HG03442 (cell line): ENCODE results near the gene PGPEP1.
"Not testable (repeated sequence)": the region's sequence is repeated elsewhere in the genome, so short reads cannot be mapped to it uniquely, and the experiment has no call there.

Source experiments
- ATAC-seq: cut with Tn5 transposase; IDR thresholded peaks from one replicate; pipeline ENCODE4 v1.9.1; 2021; ENCODE audit warnings: mild to moderate bottlenecking, moderate library complexity; ENCODE audit not compliant: unreplicated experiment

Gene PGPEP1

GRCh38 chr19:18389726-18390064 is 49.3 kb downstream of the PGPEP1 start:
- no peak for ATAC-seq

- ATAC-seq, result no peak
Observed at GRCh38 chr19:18390065-18390907, 49.9 kb downstream of the PGPEP1 start.

- no peak for ATAC-seq
Observed at GRCh38 chr19:18391509-18392075, 51.2 kb downstream of the PGPEP1 start.

GRCh38 chr19:18392417-18392816 is 52.0 kb downstream of the PGPEP1 start:
- no peak for ATAC-seq

- no peak for ATAC-seq
Observed at GRCh38 chr19:18392926-18393325, 52.5 kb downstream of the PGPEP1 start.

- no peak for ATAC-seq
Observed at GRCh38 chr19:18393836-18394235, 53.4 kb downstream of the PGPEP1 start.

- ATAC-seq, result no peak
Observed at GRCh38 chr19:18396471-18397241, 56.3 kb downstream of the PGPEP1 start.

GRCh38 chr19:18397242-18398202 is 57.1 kb downstream of the PGPEP1 start, which contains the start of gene LRRC25:
Gene LRRC25 (minus strand): TSS chr19:18397622. CDS start chr19:18396963, 659 bp downstream.
- no peak for ATAC-seq

GRCh38 chr19:18399008-18399407 is 58.6 kb downstream of the PGPEP1 start:
- no peak for ATAC-seq

- no peak for ATAC-seq
Observed at GRCh38 chr19:18401580-18402112, 61.2 kb downstream of the PGPEP1 start.

GRCh38 chr19:18402455-18403248 is 62.3 kb downstream of the PGPEP1 start:
- ATAC-seq, result not testable (repeated sequence)

- ATAC-seq, result not testable (repeated sequence)
Observed at GRCh38 chr19:18405754-18406153, 65.4 kb downstream of the PGPEP1 start.

- no peak for ATAC-seq
Observed at GRCh38 chr19:18406749-18407148, 66.4 kb downstream of the PGPEP1 start.

GRCh38 chr19:18408053-18408476 is 67.7 kb downstream of the PGPEP1 start:
- peak; percentile 61 for ATAC-seq

GRCh38 chr19:18412610-18413239 is 72.3 kb downstream of the PGPEP1 start:
- ATAC-seq, result no peak

GRCh38 chr19:18414504-18415177 is 74.2 kb downstream of the PGPEP1 start:
- no peak for ATAC-seq

- ATAC-seq, result no peak
Observed at GRCh38 chr19:18415178-18415867, 74.9 kb downstream of the PGPEP1 start.

- ATAC-seq, result no peak
Observed at GRCh38 chr19:18416778-18417249, 76.4 kb downstream of the PGPEP1 start.
